Forelimb muscle (tissue), 1 donor: ENCODE data around the gene NRP1. TPM values are rescaled to one million over a fixed set of nuclear protein-coding genes. Genes with fewer than 3 reads are reported as not detected.
A peak's percentile ranks its signal among the peaks of the same experiment; 100 is the strongest.

Source experiments
- DNase-seq: peaks from one replicate; pipeline ENCODE4 v3.0.0-alpha.2; 2013; ENCODE audit warnings: low read depth
- polyA plus RNA-seq: library from polyadenylated mRNA; unstranded; fragments of 120-200 nt; gene quantifications from one replicate; pipeline ENCODE4 v1.2.1, GENCODE V29; 2013; ENCODE audit not compliant: insufficient read length

The NRP1 gene
- polyA plus RNA-seq, 1 donor = 91.0 TPM

DNA sequence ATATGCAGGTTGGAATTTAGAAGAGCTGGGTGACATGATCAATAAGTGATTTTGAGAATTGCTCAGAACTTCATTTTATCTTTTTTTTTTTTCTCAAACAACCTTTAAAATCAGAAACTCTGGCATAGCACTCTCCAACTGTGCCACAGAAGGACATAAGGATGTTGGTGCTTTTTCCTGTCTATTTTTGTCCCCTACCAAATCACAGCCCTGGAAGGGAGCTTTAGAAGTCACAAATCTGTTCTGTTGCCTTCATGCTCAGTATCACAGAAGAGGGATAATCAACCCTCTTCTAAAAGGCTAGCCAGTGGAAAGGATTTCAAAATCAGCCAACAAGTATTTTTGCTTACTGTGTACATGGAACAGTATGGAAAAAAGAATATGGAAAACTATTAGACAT is 14.8 kb upstream of the NRP1 start:
- no peak for DNase-seq

DNA sequence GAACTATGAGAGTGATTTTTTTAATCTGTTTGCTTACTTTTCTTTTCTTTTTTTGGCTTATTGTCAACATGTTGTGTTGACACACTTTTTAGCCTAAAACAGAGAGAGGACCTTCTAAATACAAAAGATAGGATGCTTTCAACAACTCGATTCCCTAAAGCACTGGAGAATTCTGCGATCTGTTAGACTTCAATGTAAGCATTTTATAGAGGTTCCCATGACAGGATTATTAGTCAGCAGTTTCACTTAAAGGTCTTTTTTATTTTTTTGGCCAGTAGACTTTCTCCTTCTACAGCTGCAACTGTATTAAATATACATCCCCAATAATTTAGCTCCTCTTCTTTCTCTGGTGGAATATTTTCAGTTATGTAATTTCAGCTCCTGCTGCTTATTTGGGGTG is 12.7 kb upstream of the NRP1 start:
- DNase-seq = no peak

DNA sequence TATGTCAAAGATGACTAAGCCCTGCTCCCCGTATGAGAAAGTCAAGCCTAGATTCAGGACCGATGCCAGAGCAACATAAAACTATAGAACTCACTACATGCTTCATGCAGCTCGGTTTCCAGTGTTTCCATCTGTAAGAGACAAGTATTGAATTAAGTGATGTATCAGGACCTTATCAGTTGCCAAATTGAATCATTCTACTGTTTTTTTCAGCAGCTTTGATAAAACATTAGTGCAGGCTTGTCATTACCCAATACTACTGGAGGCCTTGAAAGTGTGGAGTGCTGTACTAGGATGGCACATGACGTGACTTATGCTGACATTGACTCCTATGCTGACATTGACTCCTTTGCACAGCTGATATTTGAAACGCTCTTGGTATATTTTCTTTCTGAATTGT is 10.8 kb upstream of the NRP1 start:
- DNase-seq = no peak

DNA sequence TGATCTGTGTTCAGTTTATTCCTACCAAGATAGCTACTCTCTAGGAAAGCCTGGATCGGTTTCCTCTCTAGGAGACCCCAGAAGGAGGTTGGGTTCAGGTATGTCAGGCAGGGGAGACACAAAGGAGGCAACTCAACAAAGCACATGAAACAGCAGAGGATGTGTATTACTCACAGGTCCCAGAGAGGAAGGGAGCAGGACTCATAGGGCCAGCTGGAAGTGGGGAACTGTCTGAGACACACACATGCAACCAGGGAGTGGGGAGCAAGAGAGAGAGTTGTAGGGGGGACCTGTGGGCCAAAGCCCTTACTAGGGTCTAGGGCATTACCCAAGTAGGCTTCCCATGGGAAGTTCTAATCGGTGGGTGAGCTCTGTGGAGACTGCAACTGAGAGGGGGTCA is 10.2 kb upstream of the NRP1 start:
- DNase-seq = no peak

DNA sequence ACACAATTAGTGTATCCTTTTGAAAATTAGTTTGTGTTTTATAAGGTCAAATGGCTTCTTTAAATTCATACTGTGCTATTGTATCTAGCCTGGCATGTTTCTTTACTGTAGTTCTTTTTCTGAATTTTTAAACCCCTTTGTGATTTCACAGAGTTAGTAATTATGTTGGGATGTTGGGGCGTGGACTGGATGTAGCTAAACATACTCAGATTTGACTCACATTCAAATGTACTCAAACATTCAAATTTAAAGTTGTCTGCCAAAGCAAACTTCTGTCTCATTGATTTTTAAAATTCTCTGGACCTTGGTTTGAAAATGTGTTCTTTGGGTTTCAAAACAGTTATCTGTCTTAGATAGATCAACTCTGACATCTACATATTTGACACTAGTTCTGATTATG is 7.2 kb upstream of the NRP1 start:
- no peak for DNase-seq

DNA sequence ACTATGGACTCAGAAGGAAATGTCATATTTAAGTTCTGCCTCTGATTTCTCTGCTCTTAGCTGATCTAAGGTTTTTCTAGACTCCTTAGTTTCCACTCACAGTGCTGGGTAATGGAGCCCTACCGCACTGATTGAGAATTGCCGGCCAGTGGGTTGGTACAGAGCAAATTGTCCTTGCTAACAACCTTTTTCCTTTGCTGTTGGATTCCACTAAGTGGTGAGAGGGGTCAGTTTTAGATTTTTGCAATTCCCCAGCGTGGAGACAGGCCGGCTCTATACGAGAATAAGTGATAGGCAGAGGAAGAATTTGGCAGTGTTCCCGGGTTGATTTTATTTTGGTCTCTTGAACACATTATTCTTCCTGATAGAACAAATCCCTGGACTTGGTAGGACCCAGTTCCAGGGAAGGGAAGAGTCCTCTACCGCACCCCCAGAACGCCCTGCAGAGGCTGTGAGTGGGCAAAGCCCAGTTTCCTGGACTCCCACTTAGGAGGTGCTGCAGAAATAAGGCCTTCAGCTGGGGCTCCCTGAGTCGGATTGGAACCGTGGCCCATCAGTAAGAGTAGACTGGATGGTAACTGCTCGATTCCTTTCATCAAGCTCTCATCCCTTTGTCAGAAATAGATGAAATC is 3.0 kb upstream of the NRP1 start:
- DNase-seq = no peak

DNA sequence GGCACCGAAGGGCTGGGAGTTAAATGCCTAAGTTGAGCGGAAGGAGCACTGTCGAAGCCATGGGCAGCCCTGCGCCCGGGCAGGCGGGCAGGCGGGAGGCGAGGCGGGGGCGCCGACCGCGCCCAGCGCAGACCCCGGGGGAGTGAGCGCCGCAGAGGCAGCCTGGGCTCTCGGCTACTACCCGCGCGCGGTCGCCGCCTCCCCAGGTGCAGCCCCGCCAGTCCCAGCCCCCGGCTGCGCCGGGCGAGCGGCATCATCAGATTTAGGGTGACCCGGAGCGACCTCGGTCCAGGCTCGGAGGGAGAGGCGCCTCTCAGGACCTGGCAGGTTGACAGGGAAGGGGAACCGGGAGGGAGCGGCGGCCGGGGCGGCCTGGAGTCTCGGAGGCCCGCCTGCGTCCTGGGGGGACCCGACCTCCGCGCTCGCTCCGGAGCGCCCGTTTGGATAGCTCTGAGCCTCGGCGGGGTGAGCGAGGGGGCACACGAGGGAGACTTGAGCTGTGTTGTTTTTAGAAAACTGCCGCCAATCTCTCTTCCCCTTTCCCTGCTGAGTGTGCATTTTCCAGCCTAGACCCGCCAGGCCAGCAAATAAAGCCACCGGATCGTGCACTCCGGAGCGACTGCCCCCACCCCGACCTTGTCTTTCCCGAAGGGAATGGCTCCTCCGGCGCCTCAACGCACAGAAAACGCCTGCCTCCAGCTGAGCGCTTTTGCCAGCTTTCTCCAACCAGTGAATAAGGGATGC is 2.3 kb upstream of the NRP1 start:
- DNase-seq = no peak

DNA sequence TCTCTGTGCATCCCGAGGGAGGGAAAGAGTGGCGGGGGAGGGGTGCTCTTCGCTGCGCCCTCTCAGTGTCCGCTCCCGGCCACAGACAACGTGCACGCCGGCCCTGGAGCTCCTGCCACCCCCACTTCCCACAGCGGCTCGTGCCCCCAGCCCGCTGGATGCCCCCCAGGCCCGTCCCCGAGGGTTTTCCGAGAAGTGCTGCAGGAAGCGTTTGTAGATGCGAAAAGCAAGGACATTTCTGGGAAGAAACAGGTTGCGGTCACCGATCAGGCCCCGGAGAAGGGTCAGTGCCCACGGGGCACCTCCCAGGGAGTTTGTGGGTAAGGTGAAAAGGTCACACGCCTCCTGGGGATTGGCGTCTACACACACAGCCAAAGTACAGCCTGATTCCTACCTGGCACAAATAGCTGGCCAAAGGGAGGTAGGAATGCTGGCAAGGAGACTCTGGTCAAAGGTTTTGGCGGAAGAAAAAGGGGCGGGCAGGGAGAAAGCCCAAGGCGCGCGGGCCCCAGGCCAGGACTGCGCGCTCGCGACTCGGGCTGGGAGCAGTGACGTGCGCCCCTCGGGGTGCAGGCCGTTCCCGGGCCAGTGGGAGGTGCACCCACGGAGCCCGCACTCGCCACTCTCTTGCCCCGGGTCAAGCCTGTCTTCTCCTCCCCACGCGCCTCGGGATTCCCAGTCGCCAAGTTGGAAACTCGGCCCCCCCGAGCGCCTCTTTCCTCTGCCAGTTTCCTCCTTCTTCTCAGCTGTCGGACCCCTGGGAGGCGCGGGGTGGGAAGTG is 1.5 kb upstream of the NRP1 start:
- no peak for DNase-seq

DNA sequence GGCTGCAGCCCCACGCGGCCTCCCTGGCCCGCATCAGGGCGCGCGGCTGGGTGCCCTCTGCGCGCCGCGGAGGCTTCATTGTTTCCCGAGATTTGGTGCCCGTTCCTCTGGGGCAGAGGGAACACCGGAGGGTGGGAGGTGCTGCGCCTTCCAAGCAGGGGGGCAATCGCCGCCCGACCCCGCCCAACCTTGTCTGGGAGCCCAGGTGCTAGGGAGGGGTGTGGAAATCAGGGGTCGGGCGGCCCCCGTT is 1.0 kb upstream of the NRP1 start:
- DNase-seq = no peak

DNA sequence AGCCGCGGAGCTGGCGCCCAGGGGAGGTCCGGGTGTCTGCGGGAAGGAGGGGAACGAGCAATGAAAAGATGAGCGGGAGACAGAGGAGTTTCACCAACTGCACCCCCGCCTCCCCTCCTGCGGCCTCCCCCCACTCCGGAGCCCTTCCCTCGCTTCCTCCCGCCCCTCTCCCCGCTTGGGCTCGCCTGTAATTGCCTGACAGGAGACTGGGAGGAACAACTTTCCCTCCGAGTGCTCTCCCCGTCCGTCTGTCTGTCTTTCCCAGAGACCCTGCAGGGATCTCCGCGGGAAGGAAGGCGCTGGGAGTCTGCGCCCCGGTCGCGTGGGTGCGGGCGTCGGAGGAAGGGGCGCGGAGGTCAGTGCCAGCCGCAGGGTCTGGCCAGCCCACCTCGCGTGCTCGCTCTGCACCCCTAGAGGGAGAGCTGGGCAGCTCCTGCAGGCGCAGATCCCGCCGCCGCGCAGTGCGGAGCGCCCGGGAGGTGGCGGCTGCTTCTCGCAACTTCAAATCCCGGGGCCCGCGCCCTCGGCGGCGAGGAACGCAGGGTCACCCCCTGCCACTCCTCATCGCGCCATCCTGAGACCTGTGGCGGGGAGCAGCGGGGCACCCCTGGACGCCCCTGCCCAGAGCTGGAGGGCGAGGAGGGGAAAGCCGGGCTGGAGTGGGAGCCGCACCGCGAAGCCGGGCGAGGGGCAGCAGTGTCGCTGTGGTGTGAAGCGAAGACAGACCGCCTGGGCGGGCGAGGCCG is 511 bp upstream of the NRP1 start:
- DNase-seq = peak; percentile 68

DNA sequence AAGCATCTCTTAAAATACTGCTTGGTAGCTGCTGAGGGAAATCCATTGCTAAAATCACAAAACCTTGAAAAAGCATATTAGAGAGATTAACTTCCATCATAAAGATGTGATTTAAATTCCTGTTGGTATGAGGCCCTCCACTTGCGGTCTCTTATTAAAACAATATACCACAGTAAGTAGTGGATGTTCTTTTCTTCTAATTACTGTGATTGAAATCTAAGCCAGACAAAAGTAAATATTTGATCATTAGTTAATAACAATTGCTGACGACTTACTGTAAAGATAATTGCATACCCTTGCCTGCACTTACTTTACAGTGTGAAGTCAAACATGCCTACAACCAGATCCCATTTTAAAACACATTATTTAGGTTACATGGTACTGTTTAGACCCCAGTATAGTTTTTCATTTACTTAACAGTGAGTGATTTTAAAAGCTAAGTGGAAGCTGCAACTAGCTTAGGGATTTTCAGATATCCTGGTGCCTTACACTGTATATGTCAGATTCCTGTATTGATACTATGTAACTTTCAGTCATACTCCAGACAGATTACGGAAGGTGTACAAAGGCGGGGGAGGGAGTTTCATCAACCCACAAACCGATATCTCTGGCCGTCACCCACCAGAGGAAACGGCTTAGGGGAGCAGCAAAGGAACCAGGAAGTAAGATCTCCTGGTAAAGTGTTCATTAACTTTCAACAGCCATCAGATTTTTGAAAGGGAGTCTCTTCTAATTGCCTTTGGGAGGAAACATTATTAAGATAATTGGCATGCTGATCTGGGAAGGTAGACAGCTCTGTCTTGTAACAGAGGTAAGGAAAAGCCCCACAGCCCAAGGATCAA is 986 bp downstream of the NRP1 start:
- no peak for DNase-seq

DNA sequence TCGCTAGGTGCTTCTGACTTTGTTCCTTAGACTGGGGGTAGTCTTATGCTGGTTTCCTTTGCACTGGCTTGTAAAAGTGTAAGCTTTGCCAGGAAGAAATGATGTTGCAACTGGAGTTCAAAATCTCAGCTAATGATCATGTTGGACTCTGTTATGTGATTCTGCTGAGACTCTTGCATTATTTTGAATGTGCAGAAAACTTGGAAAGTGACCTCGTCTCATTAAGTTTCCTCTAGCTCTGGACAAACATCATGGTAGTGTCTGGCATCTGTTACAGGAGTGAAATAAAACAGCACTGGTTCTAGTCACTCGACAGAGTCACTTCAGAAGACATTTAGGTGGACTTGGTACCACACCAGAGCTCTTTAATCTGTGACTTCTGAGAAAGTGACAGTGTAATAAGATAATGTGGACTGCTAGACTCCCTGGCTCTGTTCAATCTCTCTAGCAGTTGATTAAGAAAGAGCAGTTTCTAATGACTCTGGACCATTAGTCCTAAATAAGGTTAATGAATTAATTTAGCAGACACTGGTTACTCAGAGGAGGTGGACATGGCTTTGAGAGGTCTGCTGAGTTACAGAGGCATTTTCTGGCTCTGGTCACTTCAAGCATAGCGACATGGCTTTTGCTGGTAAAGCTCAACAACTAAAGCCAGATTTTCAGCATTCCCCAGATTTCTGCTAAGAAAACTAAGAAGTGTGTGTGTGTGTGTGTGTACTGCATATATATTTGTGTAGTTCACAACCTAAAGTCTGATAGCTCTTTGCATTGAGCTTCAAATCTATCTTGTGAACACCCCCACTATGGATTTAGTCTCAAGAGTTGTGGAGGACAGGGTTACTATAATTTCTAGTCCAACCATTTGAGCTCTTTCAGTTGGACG is 2.0 kb downstream of the NRP1 start:
- DNase-seq = peak; percentile 69

DNA sequence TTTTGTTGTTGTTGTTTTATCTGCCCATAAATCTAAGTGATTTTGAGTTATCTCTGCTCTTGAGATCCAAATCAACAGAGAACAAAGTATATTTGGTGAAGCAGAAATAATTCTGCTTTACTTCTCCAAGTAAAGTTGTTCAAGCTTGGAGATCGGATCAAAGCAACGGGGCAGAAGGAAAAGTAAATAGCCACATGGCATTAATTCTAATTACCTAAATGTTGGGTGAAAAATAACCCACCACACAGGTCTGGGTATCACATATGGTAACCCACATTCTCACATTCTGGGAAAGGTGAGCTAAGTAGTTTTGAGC is 3.1 kb downstream of the NRP1 start:
- DNase-seq = no peak

DNA sequence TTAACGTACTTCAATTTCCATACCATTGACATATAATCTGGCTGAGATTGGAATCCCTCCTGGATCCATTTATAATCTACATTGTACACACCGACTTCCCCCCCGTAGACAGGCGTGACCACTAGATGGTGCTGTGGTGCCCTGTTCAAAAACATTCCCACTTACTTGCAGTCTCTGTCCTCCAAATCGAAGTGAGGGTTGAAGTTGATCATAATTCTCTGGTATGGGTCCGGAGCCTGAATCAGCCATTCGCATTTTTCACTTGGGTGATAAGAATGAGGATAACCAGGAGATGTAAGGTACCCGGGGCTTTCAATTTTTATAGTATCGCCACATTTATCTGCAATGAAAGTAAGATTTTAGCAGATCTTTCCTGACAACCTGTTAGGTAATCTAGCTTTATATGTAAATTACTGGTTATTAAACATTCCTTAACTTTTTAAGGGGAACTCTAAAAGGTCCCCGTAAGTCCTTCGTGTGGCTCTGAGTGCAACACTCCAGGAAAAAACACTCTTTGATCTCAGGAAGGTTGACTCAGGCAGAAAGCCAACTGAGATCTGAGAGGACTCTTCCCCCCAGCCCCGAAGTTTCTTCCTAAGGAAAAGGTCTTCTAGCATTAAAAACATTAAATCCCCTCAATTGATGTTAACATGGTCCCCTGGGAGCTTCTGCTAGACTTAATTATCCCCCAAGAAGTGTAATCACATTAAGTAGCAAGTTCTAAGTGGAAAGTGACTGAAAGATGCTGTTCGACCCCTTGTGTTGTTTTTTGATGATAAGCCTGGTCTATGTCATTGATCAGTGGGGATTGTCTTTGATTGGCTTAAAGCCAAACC is 3.7 kb downstream of the NRP1 start:
- peak; percentile 81 for DNase-seq

DNA sequence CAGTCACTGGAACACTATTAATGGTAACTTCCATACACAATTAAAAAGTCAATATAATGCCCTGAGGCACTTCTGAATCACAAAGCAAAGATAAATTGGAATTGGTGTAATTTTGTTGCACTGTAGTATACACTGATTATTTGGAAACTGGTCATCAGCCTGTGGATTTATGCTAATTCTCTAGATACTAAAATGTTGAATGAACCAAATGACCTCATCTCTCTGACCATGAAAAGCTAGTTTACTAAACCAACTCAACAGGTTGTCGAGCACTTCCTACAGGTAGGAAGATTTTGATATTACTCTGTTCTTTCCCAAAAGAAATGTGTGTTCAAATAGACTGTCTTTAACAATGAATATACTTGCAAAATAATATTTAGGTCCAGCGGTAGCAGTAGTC is 5.3 kb downstream of the NRP1 start:
- no peak for DNase-seq

DNA sequence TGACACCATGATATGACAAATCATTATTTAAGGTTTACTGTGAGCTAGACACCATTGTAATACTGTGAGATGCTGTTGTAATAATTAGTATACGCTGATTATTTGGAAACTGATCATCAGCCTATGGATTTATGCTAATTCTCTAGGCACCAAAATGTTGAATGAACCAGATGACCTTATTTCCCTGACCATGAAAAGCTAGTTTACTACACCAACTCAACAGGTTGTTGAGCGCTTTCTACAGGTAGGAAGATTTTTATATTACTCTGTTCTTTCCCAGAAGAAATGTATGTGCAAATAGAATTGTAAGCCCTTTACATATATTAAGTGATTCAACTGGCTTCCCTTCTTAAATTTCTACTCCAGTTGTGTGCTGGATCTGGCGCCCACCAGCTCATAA is 6.2 kb downstream of the NRP1 start:
- no peak for DNase-seq

DNA sequence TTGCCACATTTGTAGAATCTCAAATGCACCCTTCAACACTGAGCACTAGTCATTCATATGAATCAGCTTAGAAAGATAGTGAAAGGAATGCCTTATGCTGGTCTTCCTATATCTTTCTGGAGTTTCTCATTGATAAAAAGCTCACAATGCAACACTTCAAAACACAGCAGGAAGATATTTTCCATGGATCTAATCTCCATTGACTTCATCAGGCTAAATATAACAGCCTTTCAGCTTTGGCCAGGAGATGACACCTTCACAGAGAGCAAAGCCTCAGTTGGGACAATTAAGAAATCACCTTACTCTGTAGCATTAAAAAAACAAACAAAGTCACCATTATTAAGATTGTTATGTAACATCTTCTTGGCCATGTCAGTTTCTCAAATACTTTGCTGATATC is 6.7 kb downstream of the NRP1 start:
- no peak for DNase-seq

DNA sequence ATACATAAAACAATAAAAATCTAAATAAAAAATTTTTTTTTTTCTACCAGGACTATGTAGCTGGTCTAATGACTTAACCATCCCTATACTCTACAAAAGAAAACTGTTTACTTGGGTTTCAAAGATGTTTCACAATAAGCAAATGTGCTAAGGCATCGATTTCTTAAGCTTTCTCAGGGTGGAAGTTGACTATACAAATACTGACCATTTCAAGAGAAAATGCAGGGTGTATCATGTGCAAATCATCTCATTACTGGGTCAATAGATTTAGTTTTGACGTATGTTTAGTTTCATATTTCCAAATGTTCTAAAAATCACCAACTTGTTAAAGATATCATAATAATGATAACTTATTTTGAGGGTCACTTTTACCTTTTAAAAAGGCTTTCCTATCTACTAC is 7.5 kb downstream of the NRP1 start:
- DNase-seq = no peak

DNA sequence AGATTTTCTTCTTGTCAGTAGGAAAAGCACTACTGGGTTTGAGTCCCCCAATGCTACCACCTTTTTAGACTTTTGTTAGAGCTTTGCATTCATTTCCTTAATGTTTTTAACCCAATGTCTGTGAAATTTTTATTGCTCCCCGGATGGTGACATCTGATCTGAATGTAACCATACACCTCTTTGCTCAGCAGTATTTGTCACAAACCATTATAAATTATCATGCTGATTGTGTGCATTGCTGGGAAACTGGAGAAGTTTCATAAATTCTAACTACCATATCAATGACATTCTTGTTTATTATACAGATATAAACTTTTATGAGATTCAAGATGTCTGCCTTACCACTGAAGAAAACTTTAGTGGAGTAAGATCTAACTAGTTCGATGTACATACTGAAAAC is 8.5 kb downstream of the NRP1 start:
- no peak for DNase-seq

DNA sequence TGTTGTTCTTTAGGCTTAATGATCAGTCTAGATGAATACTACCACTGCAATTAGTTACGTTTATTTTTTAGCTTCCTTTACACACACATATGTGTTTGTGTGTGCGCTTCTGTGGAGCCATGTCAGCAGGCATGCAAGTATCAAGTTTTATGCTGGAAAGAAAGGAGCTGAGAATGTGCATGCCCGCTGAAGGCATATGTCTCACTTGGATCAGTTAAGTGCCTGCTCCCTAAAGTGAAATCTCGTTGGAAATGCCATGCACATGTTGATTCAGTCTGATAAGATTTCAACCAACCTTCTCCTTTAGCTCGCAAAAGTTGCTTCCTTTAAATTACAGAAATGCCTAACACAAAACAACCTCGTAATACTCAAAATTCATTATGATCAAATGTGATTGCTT is 10.7 kb downstream of the NRP1 start:
- DNase-seq = no peak
